ENCODE data around the gene HGS. TPM values are rescaled to one million over a fixed set of nuclear protein-coding genes. Genes with fewer than 3 reads are reported as not detected.

HGS gene
- total and polyA plus RNA-seq, 2 of the 8 experiments (the other 6 are each of a cell fraction or from before 2014, with no cell fraction given), result 80.8 to 99.7 TPM

DNA sequence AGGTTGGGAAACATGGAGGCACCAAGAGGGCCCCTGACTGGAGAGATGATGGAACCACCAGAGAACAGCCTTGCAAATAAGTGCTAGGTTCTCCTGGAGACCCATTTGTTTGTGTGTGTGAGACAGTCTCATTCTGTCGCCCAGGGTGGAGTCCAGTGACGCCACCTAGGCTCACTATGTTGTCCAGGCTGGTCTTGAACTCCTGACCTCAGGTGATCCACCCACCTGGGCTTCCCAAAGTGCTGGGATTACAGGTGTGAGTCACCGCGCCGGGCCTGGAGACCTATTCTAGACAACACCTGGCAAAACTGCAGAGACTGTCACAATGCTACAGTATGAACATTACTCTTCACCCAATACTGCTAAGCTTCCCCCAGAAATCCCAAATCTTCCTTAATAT lies 48.4 kb upstream of the HGS start:
- DNase-seq (ENCODE audit: low read depth in 1 of 2, low spot score in 2 of 2), result no peak
- CTCF ChIA-PET (ENCODE audit: partially characterized antibody), result interaction anchor here (1.2 to 1.5 kb wide), 2 partner anchors 12 to 33 kb away, joined by 3 to 5 read pairs; no protein-coding TSS in a partner anchor
- WGBS, 2 experiments (ENCODE audit: extremely low coverage in 1 of 2, insufficient coverage in 1 of 2, insufficient read length in 1 of 2, insufficient replicate concordance in 2 of 2, low coverage in 1 of 2, low lambda C conversion rate in 2 of 2, missing lambda C conversion rate in 1 of 2), result 90% methylated on average over 5 of the region's 5 CpGs; no CpG with 5 or more reads in 1 of the 2 experiments
- no peaks in the 10 kb centered on the region for H3K4me1 ChIP-seq (replicated peaks in 1 of 4; ENCODE audit: control insufficient read depth in 3 of 4, insufficient read depth in 4 of 4, low read length in 3 of 4)
- H3K4me2 ChIP-seq (ENCODE audit: insufficient read depth in 1 of 2, low read depth in 2 of 2, low read length in 2 of 2), result peak overlapping the region; percentile 72 to 74; a peak in 3 of 4 replicates
- no peak overlapping the region for H2AFZ ChIP-seq (ENCODE audit: low read length)
- H4K5ac ChIP-seq (ENCODE audit: insufficient read length, low read depth, low read length), result no peak overlapping the region
- no peak overlapping the region for H2BK120ac ChIP-seq (replicated peaks; ENCODE audit: low read depth, low read length)
- H3K79me2 ChIP-seq (ENCODE audit: control insufficient read depth in 1 of 2, insufficient read depth in 2 of 2, low read length in 2 of 2), result peaks cover 7 to 47% of the 10 kb centered on the region in 2 experiments
- no peak overlapping the region for H3K23ac ChIP-seq (ENCODE audit: insufficient read length)
- H2BK15ac ChIP-seq (ENCODE audit: low read length), result no peak overlapping the region
- no peak overlapping the region for H4K91ac ChIP-seq (replicated peaks; ENCODE audit: insufficient read length, low read length)
- H3K4me3 ChIP-seq (ENCODE audit: extremely low read depth in 1 of 4, insufficient read depth in 2 of 4, low read depth in 3 of 4, low read length in 4 of 4), result peak overlapping the region in 3 of 4 experiments; percentile 78 to 95 (median 79); a peak in 4 of 8 replicates
- no peak overlapping the region for H2BK12ac ChIP-seq (ENCODE audit: low read depth, low read length)
- no peaks in the 10 kb centered on the region for H3K9me3 ChIP-seq (ENCODE audit: insufficient read depth in 2 of 2, low read depth in 1 of 2, low read length in 1 of 2)
- no peak overlapping the region for H3K9ac ChIP-seq (replicated peaks in 1 of 4; ENCODE audit: extremely low read depth in 1 of 4, low read depth in 3 of 4, low read length in 3 of 4)
- H3K23me2 ChIP-seq (ENCODE audit: low read depth, low read length), result peaks cover 3% of the 10 kb centered on the region; the same call in 1 of the 2 replicates
- H3K36me3 ChIP-seq (ENCODE audit: control insufficient read depth in 2 of 4, insufficient read depth in 4 of 4, low read length in 3 of 4), result peaks cover 0 to 5% (median 0%) of the 10 kb centered on the region in 4 experiments; a peak in 1 of 8 replicates
- H2BK20ac ChIP-seq (ENCODE audit: low read length), result no peak overlapping the region
- POLR2A ChIA-PET (ENCODE audit: partially characterized antibody), result interaction anchor here (0.7 to 2.8 kb wide), 5 partner anchors 10 to 97 kb away, joined by 3 to 11 read pairs (median 5); partner anchors contain the start of gene FAAP100
- H4K8ac ChIP-seq (ENCODE audit: extremely low read depth, insufficient read depth, low read length), result no peak overlapping the region
- no peak overlapping the region for H3K27ac ChIP-seq (ENCODE audit: low read depth, low read length)
- H3K79me1 ChIP-seq (ENCODE audit: low read depth, low read length), result peaks cover 4% of the 10 kb centered on the region
- TF ChIP-seq KDM1A (IDR thresholded peaks at IDR 0.05; ENCODE audit: borderline replicate concordance, low read length), result no peak
- TF ChIP-seq NANOG (IDR thresholded peaks at IDR 0.05; ENCODE audit: insufficient read depth, low read depth, low read length, poor library complexity, severe bottlenecking), result no peak
- TF ChIP-seq BCL11A (IDR thresholded peaks at IDR 0.05; ENCODE audit: low read depth in 2 of 2, low read length in 2 of 2), result no peak
- TF ChIP-seq TEAD4 (IDR thresholded peaks at IDR 0.05; ENCODE audit: low read depth, low read length), result no peak
- TF ChIP-seq SIX5 (IDR thresholded peaks at IDR 0.05; ENCODE audit: low read depth, low read length), result no peak
- TF ChIP-seq POU5F1 (IDR thresholded peaks at IDR 0.05; ENCODE audit: low read depth, low read length), result no peak
- no peak for TF ChIP-seq SP4 (IDR thresholded peaks at IDR 0.05; ENCODE audit: low read length)
- TF ChIP-seq EZH2 (IDR thresholded peaks at IDR 0.05; ENCODE audit: low read depth, low read length, severe bottlenecking), result no peak
- TF ChIP-seq HDAC6 (IDR thresholded peaks at IDR 0.05; ENCODE audit: low read depth, low read length), result no peak
- TF ChIP-seq POLR2AphosphoS5 (IDR thresholded peaks at IDR 0.05; ENCODE audit: low read depth, low read length), result no peak
- no peak for TF ChIP-seq GTF2F1 (IDR thresholded peaks at IDR 0.05; ENCODE audit: borderline replicate concordance, low read depth, low read length)
- TF ChIP-seq RFX5 (IDR thresholded peaks at IDR 0.05; ENCODE audit: borderline replicate concordance, low read depth, low read length), result no peak
- H3K4ac ChIP-seq (replicated peaks; ENCODE audit: insufficient read length, low read depth, low read length), result no peak overlapping the region
- no peak overlapping the region for H3K18ac ChIP-seq (ENCODE audit: extremely low read depth, low read length)
- H2AK5ac ChIP-seq (ENCODE audit: low read depth, low read length), result no peak overlapping the region
- H4K20me1 ChIP-seq (replicated peaks in 1 of 2; ENCODE audit: control insufficient read depth in 1 of 2, insufficient read depth in 2 of 2, low read length in 2 of 2), result no peaks in the 10 kb centered on the region
- H2BK5ac ChIP-seq (ENCODE audit: low read depth, low read length), result no peak overlapping the region
- no peaks in the 10 kb centered on the region for H3K27me3 ChIP-seq (replicated peaks in 1 of 4; ENCODE audit: control insufficient read depth in 3 of 4, extremely low read depth in 1 of 4, insufficient read depth in 3 of 4, low read length in 3 of 4)
- H3K56ac ChIP-seq (replicated peaks; ENCODE audit: insufficient read length, low read depth, low read length), result no peak overlapping the region
- no peak for FAIRE-seq
- H3K14ac ChIP-seq (ENCODE audit: insufficient read length), result no peak overlapping the region

Data from H1 (cell line).